Measurements from ENCODE around the gene CAPN13. TPM values are rescaled to one million over a fixed set of nuclear protein-coding genes. Genes with fewer than 3 reads are reported as not detected.

The CAPN13 gene
- total and polyA plus RNA-seq, 10 donors = 0.09 to 1.1 (median 0.36) TPM; not detected in 4

GRCh38 chr2:30721241-30721640, 86.0 kb downstream of the CAPN13 start:
- no peak for DNase-seq
- H3K27ac ChIP-seq = no peak overlapping the region
- H3K36me3 ChIP-seq = no peaks in the 10 kb centered on the region
- TF ChIP-seq POLR2A (IDR thresholded peaks at IDR 0.05) (no peak), POLR2AphosphoS5 (IDR thresholded peaks at IDR 0.05) (no peak), CTCF (IDR thresholded peaks at IDR 0.05 in 8 of 11, conservative IDR thresholded peaks at IDR 0.05 in 3 of 11) (no peak)
- no peaks in the 10 kb centered on the region for H3K9me3 ChIP-seq
- H3K27me3 ChIP-seq (replicated peaks in 1 of 7) = peaks cover 0 to 41% (median 5%) of the 10 kb centered on the region in 7 donors
- 74 to 88% (median 80%) methylated on average over 2 to 4 of the region's 4 CpGs for WGBS, 5 donors
- no peaks in the 10 kb centered on the region for H3K4me1 ChIP-seq
- intact Hi-C loops (cut with DNase I; ENCODE audit: low total_unique reads) = no loop called here
- H3K4me3 ChIP-seq = no peak overlapping the region

DNA sequence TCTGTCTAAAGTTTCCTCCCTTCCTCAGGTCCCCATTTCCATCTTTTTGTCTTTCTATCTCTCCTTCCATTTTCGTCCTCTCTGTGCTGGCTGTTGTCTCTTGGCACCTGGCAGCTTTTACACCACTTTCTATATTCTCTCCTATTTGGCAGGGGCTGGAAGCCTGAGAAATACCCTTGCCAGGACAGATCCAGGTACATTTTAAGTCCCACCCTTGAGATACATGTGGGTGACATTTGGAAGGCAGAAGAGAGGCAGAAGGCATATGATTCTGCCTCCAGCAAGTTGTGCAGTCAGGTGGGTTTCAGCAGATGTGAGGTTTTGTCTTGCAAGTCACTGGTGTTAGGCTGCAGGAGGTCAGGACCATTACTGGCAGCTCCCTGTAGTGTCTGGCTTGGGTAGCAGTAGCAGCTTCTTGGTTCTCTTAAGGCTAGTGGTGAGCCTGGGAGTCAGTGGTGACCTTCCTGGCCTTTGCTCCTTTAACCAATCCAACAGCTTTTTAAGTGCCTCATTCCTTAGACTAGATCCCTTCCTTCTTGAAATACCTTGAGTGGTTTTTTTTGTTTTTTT, 90.1 kb downstream of the CAPN13 start:
- Histone ChIP-seq H3K9me3 (no peaks in the 10 kb centered on the region), H3K36me3 (no peaks in the 10 kb centered on the region), H3K27ac (no peak overlapping the region), H3K4me3 (no peak overlapping the region), H3K4me1 (peaks cover 0 to 23% (median 11%) of the 10 kb centered on the region in 6 donors), H3K27me3 (replicated peaks in 1 of 7) (peaks cover 0 to 12% (median 0%) of the 10 kb centered on the region in 7 donors)
- TF ChIP-seq CTCF (IDR thresholded peaks at IDR 0.05 in 8 of 11, conservative IDR thresholded peaks at IDR 0.05 in 3 of 11) (no peak), POLR2A (IDR thresholded peaks at IDR 0.05) (no peak), POLR2AphosphoS5 (IDR thresholded peaks at IDR 0.05) (no peak)
- intact Hi-C loops (cut with DNase I; ENCODE audit: low total_unique reads) = no loop called here
- 55 to 81% (median 63%) methylated on average over 1 of the region's 1 CpG for WGBS, 5 donors
- no peak for DNase-seq

DNA sequence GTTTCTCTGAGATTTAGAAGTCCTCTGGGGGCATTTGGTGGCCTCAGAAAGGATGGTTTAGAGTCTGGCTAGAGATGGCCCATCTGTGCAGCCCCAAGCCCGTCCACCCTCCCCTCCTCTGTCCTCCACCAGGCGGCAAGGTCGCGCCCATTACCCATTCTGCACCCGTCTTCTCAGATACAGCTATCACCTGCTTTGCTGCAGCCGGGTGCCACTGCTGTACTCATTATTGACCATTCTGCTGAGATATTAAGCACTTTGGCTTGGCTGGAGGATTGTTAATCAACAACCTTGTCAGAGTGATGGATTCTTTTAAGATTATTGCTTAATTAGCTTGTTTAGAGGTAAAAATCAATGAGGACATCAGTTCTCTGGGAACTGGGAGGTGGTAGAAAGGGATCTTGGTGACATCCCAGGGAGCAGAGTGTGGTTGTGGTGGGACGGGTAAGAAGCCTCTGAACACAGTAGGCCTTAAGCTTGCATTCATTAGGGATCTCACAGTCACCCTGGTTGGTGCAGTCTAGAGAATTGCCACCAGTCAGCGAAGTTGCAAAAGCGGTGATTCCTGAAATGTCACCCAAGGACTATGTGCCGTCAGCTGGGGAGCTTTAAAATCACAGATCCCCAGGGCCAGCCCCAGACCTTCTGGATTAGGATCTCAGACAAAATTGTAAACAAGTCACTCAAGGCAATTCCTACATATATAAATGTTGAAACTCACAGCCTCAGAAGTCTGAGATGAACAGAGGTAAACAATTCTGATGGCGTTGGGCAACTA, 90.9 kb downstream of the CAPN13 start:
- intact Hi-C loops (cut with DNase I; ENCODE audit: low total_unique reads) = no loop called here
- Histone ChIP-seq H3K9me3 (no peaks in the 10 kb centered on the region), H3K27ac (no peak overlapping the region), H3K4me3 (no peak overlapping the region), H3K27me3 (replicated peaks in 1 of 7) (peaks cover 0 to 4% (median 0%) of the 10 kb centered on the region in 7 donors), H3K36me3 (no peaks in the 10 kb centered on the region), H3K4me1 (peaks cover 0 to 32% (median 15%) of the 10 kb centered on the region in 6 donors)
- 81 to 89% (median 86%) methylated on average over 11 of the region's 11 CpGs for WGBS, 5 donors
- TF ChIP-seq CTCF (IDR thresholded peaks at IDR 0.05 in 8 of 11, conservative IDR thresholded peaks at IDR 0.05 in 3 of 11) (no peak), POLR2AphosphoS5 (IDR thresholded peaks at IDR 0.05) (no peak), POLR2A (IDR thresholded peaks at IDR 0.05) (no peak)
- no peak for DNase-seq

Data from spleen (tissue), 11 donors.